GM19025 (cell line): ENCODE measurements around the gene NOX5.

Source experiments
- ATAC-seq: cut with Tn5 transposase; IDR thresholded peaks from one replicate; pipeline ENCODE4 v1.9.1; 2021; ENCODE audit warnings: mild to moderate bottlenecking, low read depth, moderate library complexity; ENCODE audit not compliant: unreplicated experiment

NOX5 gene

DNA sequence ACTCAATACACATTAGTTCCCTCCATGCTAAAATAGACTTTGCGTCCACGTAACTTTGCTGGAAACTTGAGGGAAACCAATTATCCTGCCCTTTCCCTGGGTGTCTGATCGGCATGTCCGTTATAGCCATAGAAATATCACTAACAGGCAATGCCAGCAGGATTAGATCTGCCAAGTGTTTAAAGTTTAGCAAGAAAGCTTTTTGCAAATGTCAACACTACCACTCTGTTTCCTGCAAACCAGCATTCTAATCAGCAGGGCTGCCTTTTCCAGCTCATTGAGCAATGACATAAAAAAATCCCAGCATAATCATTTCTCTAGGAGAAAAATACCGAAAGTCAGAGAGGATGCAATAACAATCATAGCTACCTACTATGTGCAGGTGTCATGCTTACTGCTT is 60.9 kb downstream of the NOX5 start:
- no peak for ATAC-seq

DNA sequence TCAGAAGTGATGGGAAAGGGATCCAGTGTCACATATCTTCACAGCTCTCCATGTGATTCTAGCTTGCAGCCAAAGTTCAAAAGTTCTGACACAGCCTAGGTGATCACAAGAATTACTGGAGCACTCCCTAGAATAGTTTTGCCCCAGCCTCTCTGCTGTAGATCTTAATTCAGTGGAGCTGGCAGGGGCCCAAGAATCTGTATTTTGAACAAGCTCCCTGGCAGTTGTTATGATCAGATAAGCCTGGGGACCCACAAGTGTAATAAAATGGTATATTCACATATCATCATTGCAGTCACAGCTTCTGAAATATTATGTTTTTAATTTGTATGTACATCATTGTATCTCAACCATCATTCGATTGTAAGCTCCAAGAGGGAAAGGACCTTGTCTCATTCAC is 62.3 kb downstream of the NOX5 start:
- ATAC-seq = no peak

GRCh38 chr15:69078638-69079037 is 64.1 kb downstream of the NOX5 start:
- ATAC-seq = no peak

- ATAC-seq = no peak
Observed at GRCh38 chr15:69080295-69081248, 66.1 kb downstream of the NOX5 start.

DNA sequence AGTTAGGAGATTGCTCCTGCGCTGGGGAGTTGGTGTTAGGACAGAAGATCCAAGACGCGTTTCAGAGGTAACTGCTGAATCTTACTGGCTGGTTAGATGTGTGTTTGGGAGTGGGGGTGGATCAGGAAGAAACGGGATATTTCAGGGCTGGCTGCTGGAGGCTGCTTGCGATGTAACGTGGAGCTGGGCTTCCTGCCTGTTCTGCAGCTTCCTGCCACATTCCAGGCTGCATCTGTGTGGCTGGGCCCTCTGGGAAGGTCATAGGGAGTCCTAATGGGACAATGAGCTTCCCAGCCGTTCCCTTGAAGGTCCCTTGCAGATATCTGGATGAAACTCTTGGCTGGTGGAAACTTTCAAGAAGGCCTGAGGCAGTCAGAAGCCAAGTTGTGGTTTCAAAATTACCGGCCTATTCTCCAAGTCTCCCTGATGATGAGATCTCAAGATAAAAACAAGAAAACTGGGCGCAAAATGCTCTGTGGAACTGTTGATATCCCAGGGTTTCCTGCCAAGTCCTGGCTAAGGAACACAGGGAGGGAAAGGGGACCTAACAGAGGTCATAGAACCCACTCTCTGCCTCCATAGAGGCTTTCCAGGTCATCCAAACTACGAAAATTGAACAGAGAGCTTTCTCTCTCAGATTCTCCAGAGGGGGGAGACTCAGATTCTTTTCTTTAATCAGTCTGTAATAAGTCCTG is 67.0 kb downstream of the NOX5 start:
- ATAC-seq = no peak

GRCh38 chr15:69082021-69082502 is 67.6 kb downstream of the NOX5 start:
- ATAC-seq = no peak

DNA sequence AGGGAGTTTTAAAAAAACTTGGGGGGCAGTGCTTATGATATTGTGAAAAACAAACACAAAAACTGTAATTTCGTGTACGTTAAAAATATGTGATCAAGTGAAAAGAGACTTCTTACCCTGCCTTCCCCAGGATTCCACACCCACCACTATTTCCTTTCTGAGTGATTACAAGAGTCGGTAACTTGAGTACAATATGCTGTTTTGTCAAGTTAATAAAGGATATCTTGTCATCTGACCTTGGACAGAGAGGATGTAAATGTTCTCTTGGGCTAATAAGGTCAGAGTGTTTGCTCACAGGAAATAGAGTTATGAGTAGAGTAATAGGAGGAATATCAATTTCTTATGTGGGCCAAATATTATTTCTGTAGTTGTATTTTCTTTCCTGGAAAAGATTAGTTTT is 68.1 kb downstream of the NOX5 start:
- no peak for ATAC-seq

- ATAC-seq = no peak
Observed at GRCh38 chr15:69084404-69085030, 70.0 kb downstream of the NOX5 start.

DNA sequence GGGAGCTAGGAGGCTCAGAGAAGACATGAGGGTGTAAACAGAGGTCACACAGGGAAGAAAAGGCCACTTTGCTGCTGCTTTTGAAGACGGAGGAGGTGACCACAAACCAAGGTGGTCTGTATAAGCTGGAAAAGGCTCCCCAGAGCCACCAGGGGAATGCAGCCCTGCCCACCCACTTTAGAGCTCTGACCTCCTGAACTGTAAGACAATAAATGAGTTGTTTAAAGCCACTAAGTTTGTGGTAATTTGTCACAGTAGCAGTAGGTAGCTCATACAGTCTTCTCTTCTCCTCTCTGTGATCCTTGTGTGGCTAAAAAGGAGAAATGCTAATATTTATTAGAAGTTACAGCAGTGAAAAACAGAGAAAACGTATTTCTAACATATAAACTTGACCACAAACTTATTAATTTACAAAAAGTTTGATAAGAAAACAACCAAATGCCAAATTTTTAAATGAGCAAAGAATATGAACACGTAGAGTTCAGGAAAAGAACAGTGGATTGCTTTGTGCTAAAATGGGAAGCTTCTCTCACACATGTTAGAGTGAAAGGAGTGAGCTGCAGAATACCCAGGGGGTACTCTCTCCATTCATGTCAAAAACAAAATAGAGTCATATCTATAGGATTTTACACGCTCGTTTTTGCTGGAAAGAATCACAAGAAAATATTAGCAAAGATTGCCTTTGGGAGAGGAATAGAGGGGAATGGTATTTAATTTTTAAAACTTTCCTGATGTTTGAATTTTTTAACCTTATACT is 71.0 kb downstream of the NOX5 start:
- ATAC-seq = no peak

GRCh38 chr15:69086427-69087204 is 72.1 kb downstream of the NOX5 start:
- no peak for ATAC-seq

GRCh38 chr15:69087366-69087976 is 73.0 kb downstream of the NOX5 start:
- no peak for ATAC-seq

GRCh38 chr15:69088300-69088965 is 73.9 kb downstream of the NOX5 start:
- no peak for ATAC-seq

- ATAC-seq = no peak
Observed at GRCh38 chr15:69089258-69089657, 74.8 kb downstream of the NOX5 start.

DNA sequence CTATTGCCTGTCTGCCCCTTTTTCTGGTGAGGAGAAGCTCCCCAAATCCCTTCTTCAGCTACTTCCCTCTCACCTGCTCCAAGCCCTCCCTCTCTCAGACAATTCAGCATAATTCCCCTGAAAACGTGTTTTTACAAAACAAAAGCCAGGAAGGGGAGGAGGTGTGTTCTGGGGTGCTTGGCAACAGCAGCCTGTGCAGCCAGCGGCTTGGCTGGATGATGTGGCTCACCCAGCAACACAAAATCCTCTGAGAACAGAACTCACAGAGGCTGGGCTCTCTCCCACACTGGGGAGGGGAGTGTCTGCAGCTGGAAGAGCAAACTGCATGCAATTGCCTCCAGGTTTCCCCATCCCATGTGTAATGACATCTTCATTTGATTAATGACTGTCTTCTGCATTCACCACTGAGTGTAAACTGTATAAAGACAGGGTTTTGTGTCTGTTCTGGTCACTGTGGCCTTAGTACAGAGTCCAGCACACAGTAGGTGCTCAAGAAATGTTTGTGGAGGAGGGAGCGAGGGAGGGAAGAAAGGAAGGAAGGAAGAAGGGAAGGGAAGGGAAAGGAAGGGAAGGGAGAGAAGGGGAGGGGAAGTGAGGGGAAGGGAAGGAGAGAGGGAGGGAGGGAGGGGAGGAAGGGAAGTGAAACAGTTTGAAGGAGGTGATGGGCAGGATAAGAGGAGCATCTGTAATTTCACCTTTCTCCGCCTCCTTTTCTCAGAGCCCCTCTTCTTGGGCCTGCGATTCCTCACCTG is 75.9 kb downstream of the NOX5 start:
- no peak for ATAC-seq

DNA sequence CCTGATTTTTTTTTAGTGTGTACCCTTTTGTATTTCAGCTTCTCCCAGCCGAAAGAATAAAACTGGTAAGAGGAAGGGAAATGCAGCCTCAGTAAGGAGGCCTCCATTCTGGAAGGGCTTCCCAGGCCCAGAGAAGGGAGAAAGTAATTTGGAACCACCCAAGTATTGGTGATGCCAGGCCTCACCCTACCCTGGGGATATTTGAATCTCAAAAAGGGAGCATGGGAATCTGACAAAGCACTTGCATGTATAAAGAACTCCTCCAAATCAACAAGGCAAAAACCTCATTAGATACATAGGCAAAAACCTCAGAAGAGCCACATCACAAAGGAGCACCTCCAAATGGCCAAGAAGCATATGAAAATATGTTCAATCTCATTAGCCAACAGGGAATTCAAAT is 77.2 kb downstream of the NOX5 start:
- ATAC-seq = no peak

DNA sequence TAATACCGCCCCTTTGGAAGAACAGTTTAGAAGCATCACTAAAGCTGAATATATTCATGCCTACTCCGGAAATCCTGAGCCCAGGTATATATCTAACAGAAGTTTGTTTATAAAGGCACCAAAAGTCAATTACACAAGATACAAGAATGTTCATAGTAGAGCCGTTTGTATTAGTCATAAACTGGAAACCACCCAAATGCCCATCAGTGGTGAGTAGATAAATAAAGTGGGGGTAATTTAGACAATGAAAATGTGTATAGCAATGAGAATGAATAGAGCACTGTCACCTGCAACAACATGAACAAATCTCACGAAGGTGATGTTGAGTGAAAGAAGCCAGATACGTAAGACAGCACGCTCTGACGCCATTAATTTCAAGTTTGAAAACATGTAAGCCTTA is 77.7 kb downstream of the NOX5 start:
- no peak for ATAC-seq

GRCh38 chr15:69093127-69093526 is 78.6 kb downstream of the NOX5 start:
- ATAC-seq = no peak

- ATAC-seq = no peak
Observed at GRCh38 chr15:69093614-69094013, 79.1 kb downstream of the NOX5 start.
